ENCODE results near the gene TRNAU1AP.
"Not testable (repeated sequence)": the region's sequence is repeated elsewhere in the genome, so short reads cannot be mapped to it uniquely, and the experiment has no call there.

The TRNAU1AP gene

GRCh38 chr1:28578696-28579218 is 25.9 kb downstream of the TRNAU1AP start:
- Mint-ChIP-seq H3K27ac (no peak overlapping the region), H3K27me3 (ENCODE audit: low read depth) (no peaks in the 10 kb centered on the region), H3K9me3 (no peaks in the 10 kb centered on the region), H3K4me1 (ENCODE audit: low read depth) (peaks cover 27% of the 10 kb centered on the region), H3K36me3 (ENCODE audit: low read depth) (peaks cover 45% of the 10 kb centered on the region), H3K4me3 (peak overlapping the region; percentile 94)

- no peaks in the 10 kb centered on the region for H3K9me3 Mint-ChIP-seq
- peaks cover 45% of the 10 kb centered on the region for H3K36me3 Mint-ChIP-seq (ENCODE audit: low read depth)
- peak overlapping the region; percentile 53 for H3K27ac Mint-ChIP-seq
- H3K4me1 Mint-ChIP-seq (ENCODE audit: low read depth): peaks cover 27% of the 10 kb centered on the region
- no peaks in the 10 kb centered on the region for H3K27me3 Mint-ChIP-seq (ENCODE audit: low read depth)
- H3K4me3 Mint-ChIP-seq: peak overlapping the region; percentile 94
Observed at GRCh38 chr1:28579401-28579800, 26.5 kb downstream of the TRNAU1AP start.

GRCh38 chr1:28580722-28581530 is 28.0 kb downstream of the TRNAU1AP start:
- Mint-ChIP-seq H3K27ac (peak overlapping the region; percentile 90), H3K9me3 (no peaks in the 10 kb centered on the region), H3K4me3 (peak overlapping the region; percentile 94), H3K27me3 (ENCODE audit: low read depth) (no peaks in the 10 kb centered on the region), H3K4me1 (ENCODE audit: low read depth) (peaks cover 29% of the 10 kb centered on the region), H3K36me3 (ENCODE audit: low read depth) (peaks cover 43% of the 10 kb centered on the region)

- H3K4me3 Mint-ChIP-seq: peak overlapping the region; percentile 94
Observed at GRCh38 chr1:28581531-28582247, 28.8 kb downstream of the TRNAU1AP start.

GRCh38 chr1:28582248-28582615 is 29.3 kb downstream of the TRNAU1AP start:
- H3K36me3 Mint-ChIP-seq (ENCODE audit: low read depth): peaks cover 38% of the 10 kb centered on the region
- no peaks in the 10 kb centered on the region for H3K27me3 Mint-ChIP-seq (ENCODE audit: low read depth)
- peaks cover 29% of the 10 kb centered on the region for H3K4me1 Mint-ChIP-seq (ENCODE audit: low read depth)
- peak overlapping the region; percentile 94 for H3K4me3 Mint-ChIP-seq
- no peaks in the 10 kb centered on the region for H3K9me3 Mint-ChIP-seq
- peak overlapping the region; percentile 90 for H3K27ac Mint-ChIP-seq

More at GRCh38 chr1:28581531-28582247, 28.8 kb downstream of the TRNAU1AP start:
- H3K27me3 Mint-ChIP-seq (ENCODE audit: low read depth): no peaks in the 10 kb centered on the region
- H3K27ac Mint-ChIP-seq: peak overlapping the region; percentile 90
- peaks cover 29% of the 10 kb centered on the region for H3K4me1 Mint-ChIP-seq (ENCODE audit: low read depth)
- H3K36me3 Mint-ChIP-seq (ENCODE audit: low read depth): peaks cover 43% of the 10 kb centered on the region
- no peaks in the 10 kb centered on the region for H3K9me3 Mint-ChIP-seq

GRCh38 chr1:28586585-28587391 is 33.9 kb downstream of the TRNAU1AP start:
- not testable (repeated sequence) for H3K4me3 Mint-ChIP-seq; H3K27ac Mint-ChIP-seq; H3K36me3 Mint-ChIP-seq (ENCODE audit: low read depth); H3K4me1 Mint-ChIP-seq (ENCODE audit: low read depth); H3K9me3 Mint-ChIP-seq; H3K27me3 Mint-ChIP-seq (ENCODE audit: low read depth)

- Mint-ChIP-seq H3K9me3 (no peaks in the 10 kb centered on the region), H3K27ac (no peak within 1 kb of the TSS), H3K4me1 (ENCODE audit: low read depth) (peaks cover 4% of the 10 kb centered on the region), H3K36me3 (ENCODE audit: low read depth) (no peaks in the 10 kb centered on the region), H3K4me3 (peak within 1 kb of the TSS; percentile 73), H3K27me3 (ENCODE audit: low read depth) (peaks cover 11% of the 10 kb centered on the region)
Observed at GRCh38 chr1:28591708-28592320, 38.9 kb downstream of the TRNAU1AP start, which contains the start of gene RAB42. Gene RAB42, plus strand, starts transcription at chr1:28592265. Its CDS starts 247 bp downstream, at chr1:28592512.

GRCh38 chr1:28592321-28593071 is 39.6 kb downstream of the TRNAU1AP start:
- H3K27ac Mint-ChIP-seq: no peak overlapping the region
- peak overlapping the region; percentile 73 for H3K4me3 Mint-ChIP-seq
- no peaks in the 10 kb centered on the region for H3K9me3 Mint-ChIP-seq
- no peaks in the 10 kb centered on the region for H3K36me3 Mint-ChIP-seq (ENCODE audit: low read depth)
- H3K27me3 Mint-ChIP-seq (ENCODE audit: low read depth): peaks cover 11% of the 10 kb centered on the region
- peaks cover 4% of the 10 kb centered on the region for H3K4me1 Mint-ChIP-seq (ENCODE audit: low read depth)

- not testable (repeated sequence) for H3K9me3 Mint-ChIP-seq; H3K4me1 Mint-ChIP-seq (ENCODE audit: low read depth); H3K36me3 Mint-ChIP-seq (ENCODE audit: low read depth); H3K27ac Mint-ChIP-seq; H3K4me3 Mint-ChIP-seq
- peaks cover 11% of the 10 kb centered on the region for H3K27me3 Mint-ChIP-seq (ENCODE audit: low read depth)
Observed at GRCh38 chr1:28593988-28594356, 41.1 kb downstream of the TRNAU1AP start.

GRCh38 chr1:28594686-28595411 is 42.0 kb downstream of the TRNAU1AP start:
- H3K9me3 Mint-ChIP-seq; H3K4me3 Mint-ChIP-seq; H3K27ac Mint-ChIP-seq; H3K36me3 Mint-ChIP-seq (ENCODE audit: low read depth): not testable (repeated sequence)
- Mint-ChIP-seq H3K4me1 (ENCODE audit: low read depth) (peaks cover 13% of the 10 kb centered on the region), H3K27me3 (ENCODE audit: low read depth) (peaks cover 11% of the 10 kb centered on the region)

- H3K27ac Mint-ChIP-seq: no peak overlapping the region
- H3K4me1 Mint-ChIP-seq (ENCODE audit: low read depth): peaks cover 14% of the 10 kb centered on the region
- H3K4me3 Mint-ChIP-seq: no peak overlapping the region
- no peaks in the 10 kb centered on the region for H3K9me3 Mint-ChIP-seq
- H3K27me3 Mint-ChIP-seq (ENCODE audit: low read depth): peaks cover 11% of the 10 kb centered on the region
- peaks cover 3% of the 10 kb centered on the region for H3K36me3 Mint-ChIP-seq (ENCODE audit: low read depth)
Observed at GRCh38 chr1:28595412-28596191, 42.7 kb downstream of the TRNAU1AP start.

GRCh38 chr1:28596276-28596675 is 43.4 kb downstream of the TRNAU1AP start:
- H3K27me3 Mint-ChIP-seq (ENCODE audit: low read depth): peaks cover 11% of the 10 kb centered on the region
- H3K4me3 Mint-ChIP-seq; H3K27ac Mint-ChIP-seq; H3K36me3 Mint-ChIP-seq (ENCODE audit: low read depth); H3K9me3 Mint-ChIP-seq: not testable (repeated sequence)
- H3K4me1 Mint-ChIP-seq (ENCODE audit: low read depth): peaks cover 14% of the 10 kb centered on the region
